HG03135 (cell line): ENCODE results near the gene CTNNBL1.
"Not testable (repeated sequence)": the region's sequence is repeated elsewhere in the genome, so short reads cannot be mapped to it uniquely, and the experiment has no call there.

Experiments
- ATAC-seq: cut with Tn5 transposase; IDR thresholded peaks from one replicate; pipeline ENCODE4 v1.9.1; 2021; ENCODE audit warnings: mild to moderate bottlenecking, moderate library complexity; ENCODE audit not compliant: unreplicated experiment

CTNNBL1 gene

DNA sequence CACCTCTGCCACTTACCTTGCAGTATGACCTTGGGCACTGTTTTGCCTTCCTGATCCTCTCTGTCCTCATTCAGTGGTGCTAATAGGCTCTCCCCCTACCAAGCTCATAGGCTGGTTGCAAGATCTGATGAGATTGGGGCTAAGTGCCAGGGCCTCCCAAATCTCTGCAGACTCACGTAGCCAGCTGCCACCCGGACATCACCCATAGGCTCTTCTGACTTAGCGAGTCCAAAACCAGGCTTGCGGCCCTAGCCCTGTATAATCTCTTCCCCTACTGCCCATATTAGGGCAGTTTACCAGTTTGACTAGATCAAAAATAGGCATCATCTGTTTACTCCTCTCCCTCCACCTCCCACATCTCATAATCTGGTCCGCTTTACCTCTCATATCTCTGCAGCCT is 154.9 kb downstream of the CTNNBL1 start:
- ATAC-seq: no peak

DNA sequence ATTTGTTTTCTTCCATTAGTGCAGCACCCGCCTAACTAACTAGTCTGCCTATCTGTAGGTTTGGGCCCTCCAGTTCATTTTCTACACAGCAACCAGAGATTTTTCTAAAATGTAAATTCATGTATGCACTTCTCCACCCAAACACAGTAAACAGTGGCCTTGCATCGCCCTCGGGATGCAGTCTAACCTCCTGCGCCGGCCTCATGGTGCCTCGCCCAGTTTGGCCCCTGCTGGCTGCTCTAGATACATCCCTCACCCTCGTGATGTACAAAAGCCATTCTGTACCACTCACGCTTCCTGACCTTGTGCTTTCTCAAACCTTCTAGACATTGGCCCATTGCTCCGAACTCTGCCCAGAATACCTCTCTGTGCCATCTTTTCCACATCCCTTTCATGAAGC is 155.3 kb downstream of the CTNNBL1 start:
- ATAC-seq: no peak

DNA sequence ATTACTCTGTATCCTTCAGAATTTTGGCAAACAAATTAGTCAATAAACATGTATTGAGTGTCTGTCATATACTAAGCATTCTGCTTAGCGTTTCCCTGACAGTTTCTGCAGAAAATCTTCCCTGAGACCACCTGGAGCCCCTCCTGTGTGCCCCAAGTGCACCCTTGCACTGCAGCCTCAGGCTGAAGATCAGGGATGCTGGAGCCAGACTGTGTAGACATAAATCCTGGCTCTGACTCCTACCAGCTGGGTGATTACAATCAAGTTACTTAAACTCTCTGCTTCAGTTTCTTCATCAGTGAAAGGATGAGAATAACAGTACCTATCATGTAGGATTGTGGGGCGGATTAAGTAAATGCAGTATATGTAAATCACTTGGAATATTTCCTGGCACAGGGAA is 155.7 kb downstream of the CTNNBL1 start:
- no peak for ATAC-seq

DNA sequence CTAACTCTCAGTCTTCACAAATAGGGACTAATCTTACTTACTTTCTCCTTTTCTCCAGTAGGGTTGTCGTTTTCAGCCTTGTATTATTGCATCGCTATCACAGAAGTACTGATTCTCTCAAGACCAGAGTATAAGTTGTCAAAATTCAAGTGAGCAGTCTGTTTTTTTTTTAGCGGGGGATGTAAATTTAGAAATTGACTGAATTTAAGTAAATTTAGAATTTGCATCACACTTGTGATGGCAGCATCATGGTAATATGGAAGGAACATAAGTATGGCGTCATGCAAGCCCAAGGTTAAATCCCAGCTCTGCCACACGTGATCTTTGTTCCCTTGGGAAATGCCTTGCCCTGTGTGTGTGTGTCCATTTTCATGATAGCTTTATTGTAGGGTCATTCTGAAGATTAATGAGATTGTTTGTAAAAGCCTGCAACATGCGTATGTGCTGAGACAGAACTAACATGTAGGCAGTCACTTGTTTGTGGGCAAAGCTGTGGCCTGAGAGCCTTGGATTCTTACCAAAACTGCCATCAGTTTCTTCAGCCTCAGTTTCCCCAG is 156.3 kb downstream of the CTNNBL1 start:
- ATAC-seq: no peak

DNA sequence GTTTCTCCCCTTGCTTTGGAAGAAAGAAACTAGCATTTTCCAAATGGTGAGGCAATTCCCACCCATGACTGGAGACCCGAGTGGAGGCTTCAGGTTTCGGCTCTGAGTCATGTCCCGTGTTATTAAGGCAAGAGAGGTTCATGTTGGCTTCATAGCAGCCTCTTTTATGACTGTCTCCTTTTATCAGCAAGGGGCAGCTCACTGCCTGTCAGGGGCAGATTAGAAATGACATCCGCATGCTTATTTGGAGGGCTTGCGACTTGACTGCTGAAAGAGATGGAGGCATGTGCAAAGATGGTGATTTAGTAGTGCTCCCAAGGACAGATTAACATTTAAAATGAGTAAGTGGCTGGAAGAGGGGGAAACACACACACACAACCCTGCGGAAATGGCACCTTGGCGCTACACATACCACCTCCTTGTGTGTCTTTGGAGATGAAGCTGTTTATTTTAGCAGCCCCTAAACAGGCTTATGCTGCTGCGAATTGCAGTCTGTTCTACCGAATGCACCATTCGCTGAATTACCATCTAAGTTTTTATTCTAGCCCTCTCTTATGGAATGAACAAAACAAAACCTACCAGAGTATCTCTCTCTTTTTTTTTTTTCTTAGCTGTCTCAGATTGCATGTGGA is 157.0 kb downstream of the CTNNBL1 start:
- ATAC-seq: no peak

DNA sequence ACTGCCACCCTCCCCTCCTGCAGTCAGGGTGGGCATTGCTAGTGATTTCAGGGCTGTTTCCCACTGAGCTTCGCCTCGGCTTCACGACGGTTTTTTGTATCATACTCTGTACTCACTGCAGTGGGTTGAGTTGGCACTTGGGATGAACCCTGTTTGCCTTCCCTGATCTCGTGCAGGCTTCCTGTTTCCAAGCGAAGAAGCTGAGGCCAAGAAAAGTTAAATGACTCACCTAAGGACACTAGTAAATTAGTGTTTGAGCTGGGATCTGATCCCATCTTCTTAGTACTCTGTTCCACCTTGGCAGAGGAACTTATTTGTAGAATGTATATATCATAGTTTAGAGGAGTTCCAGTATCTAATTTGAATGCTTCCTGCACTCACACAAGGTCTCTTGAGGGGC is 158.8 kb downstream of the CTNNBL1 start:
- ATAC-seq: no peak

DNA sequence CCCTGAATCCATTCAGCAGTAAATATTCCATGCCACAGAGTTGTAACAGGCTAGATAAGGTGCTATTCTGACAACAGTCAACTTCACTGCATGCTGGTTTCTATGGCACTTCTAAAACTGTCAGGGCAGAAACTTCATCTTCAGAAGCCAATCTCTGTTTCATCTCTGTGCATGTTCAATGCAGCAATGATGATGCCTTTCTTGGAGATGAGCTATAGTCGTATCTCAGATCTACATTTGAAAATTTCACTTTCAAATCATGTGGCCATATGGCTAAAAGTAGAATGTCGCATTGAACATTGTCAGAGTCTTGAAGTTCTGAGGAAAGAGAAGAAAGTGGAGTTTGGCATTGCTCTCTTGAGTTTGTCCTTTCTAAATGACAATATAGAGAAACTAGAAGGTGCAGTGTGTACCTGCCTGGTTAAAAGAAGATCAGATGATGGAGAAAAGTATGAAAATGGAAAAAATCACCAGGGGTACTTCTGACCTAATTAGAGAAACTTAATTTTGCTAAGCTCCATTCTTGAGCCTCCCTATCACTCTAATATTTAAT is 160.1 kb downstream of the CTNNBL1 start:
- ATAC-seq: no peak

DNA sequence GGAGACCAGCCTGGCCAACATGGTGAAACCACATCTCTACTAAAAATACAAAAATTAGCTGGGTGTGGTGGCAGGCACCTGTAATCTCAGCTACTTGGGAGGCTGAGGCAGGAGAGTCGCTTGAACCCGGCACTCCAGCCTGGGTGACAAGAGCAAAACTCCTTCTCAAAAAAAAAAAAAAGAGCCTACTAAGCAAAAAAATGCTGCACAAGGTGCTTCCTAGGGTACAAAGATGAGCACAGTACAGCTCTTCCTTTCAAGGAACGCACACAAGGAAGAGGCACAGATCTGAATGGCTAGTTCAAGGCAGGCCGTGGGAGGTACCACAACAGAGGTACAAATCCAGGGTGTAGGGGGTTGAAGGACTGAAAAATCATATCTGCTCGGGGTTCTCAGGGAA is 162.2 kb downstream of the CTNNBL1 start:
- not testable (repeated sequence) for ATAC-seq

DNA sequence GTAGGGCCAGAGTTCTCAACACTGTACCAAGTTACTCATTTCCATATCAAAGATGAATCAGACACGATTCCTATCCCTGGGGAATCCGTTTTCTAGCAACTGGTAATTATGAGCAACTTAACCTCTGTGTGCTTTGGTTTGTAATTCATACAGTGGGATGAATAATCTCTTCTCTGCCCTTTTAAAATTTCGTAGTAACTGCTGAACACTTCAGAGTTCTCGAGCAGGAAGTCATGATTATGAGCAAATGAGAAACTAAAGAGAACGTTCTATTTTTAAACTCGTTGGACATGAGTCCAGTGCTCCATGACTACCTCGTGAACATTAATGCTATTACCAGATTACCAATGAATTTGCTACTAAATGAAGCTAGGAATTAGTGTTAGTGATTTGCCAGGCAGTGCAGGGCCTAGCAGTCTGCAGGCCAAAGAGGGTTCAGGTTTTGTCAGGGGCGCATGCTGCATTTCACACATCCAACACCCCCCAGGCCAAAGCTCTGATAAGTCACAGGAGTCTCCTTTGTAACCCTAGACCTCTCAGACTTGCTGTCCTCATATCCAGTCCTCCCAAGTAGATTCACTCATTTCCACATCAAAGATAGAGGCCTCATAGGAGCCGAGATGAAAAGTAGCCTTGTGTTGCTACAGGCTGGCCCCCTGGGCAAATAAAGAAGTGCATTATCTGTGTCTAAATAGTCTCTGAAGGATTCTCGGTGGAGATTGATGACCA is 163.3 kb downstream of the CTNNBL1 start:
- ATAC-seq: no peak

DNA sequence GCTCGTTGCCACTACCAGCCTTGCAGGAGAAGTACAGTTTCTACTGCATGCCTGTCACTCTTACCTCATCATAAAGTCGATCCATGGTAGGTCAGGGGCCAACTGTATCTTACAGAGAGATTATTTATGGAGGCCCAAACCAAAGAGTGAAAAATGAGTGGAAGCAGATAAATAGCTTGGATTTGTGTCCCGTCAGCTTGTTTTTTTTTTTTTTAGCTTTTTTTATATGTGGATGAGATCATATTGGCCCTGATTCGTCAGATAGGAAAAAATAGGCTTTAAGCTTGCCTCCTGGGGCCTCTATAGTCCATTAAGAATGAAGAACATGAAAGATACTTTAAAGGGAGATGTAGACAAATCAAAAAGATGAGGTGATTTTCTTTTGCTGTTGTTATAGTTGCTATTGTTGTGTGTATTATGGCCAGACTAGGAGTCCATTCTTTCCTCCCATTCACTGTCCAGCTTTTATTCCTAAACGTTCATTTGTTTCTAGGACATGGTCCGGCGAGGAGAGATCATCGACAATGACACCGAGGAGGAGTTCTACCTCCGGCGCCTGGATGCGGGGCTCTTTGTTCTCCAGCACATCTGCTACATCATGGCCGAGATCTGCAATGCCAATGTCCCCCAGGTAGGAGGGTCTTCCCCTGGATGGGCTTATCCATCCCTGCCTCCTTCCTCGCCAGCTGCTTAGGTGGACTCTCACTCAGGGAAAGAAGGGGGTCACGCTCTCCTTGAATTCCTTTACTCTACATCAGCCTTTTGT is 165.8 kb downstream of the CTNNBL1 start:
- ATAC-seq: no peak

DNA sequence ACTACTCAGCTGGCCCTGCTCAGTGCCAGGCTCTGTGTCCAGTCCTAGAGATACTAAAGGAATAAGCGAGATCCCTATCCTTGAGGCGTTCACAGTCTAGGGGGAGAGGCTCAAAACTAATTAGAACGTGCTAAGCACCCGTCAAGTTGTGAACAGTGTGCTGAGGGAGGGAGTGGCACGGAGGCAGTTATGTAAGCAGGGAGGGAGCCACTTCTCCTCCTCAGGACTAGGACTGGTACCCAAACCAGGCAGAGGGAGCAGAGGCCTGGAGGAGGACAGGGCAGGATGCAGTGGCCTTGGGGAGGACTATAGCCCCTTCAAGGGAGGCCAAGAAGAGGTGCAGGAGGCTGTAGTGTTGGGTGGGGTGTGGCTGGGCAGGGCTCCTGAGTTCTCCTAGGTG is 169.5 kb downstream of the CTNNBL1 start:
- no peak for ATAC-seq

DNA sequence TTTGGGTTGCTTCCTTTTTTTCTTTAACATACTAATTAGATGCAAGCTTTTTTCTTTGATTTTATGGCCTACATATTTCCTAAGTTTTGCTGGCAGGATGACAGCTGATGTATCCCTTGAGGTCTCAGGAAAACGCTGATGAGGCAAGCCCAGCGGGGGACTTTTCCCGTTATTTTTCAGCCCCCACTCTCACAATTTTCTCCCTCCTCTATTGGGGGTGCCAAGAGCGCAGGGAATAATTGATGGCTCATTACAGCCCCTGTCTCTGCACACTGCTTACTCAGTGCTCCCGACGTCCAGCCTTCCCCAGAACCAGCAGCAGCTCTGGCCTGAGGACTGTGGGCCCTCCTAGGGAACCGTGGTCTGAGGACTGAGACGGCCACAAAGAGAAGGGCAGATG is 170.5 kb downstream of the CTNNBL1 start:
- ATAC-seq: no peak

DNA sequence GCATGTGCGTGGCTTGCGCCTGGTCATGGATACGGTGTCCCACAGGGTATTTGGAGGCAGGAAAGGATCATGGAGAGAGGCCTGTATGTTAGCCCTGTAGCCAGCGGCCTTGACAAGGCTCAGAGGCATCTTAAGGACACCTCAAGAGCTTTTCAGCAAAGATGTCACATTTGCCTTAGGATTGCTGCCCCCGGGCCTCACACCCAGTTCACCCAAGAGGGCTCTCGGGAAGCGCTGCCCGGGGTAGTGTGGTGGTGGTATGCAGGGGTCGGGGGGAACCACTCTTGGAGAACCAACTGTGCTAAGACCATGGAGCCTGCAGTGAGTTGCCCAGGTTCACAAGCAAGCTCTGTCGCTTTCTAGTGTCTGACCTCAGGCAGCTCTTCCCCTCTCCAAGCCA is 172.2 kb downstream of the CTNNBL1 start:
- ATAC-seq: no peak

DNA sequence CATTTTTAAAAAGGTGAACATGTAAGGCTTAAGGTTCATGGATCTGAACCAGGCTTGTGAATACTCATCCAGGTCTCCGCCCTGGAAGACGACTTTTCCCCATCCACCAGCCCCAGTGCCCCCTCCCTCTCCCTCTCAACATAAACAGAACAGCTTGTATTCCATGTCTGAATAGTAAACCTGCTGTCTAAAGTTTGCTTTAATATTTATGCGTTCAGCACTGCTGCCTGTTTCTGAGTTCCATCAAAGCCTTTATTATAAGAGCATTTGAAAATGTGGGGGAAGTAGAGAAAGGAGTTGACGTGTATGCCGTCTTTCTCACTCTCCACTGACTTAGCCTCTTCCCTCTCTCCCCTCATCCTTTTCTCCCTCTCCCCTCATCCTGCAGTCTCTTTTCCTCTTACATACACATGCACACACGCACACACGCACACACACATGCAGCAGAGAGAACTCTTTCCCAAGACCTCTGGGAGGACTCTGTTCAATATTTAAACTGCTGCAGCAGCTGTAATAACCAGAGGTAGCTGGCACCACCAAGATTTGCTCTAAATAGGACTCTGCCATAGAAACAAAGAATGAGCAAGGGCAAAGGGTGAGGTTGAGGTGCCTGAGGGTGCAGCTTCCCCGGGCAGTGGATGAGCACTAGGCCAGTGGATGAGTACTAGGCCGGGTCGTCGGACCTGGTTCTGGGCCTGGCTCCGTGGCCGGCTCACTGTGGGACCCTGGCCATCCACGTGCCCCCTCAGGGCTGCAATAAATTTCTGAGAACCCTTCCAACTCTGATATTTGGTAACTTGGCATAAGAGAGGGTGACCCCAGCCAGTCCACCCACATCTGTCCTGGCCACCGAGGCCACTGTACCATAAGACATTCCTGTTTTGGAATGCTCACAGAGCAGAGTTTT is 173.7 kb downstream of the CTNNBL1 start:
- no peak for ATAC-seq

DNA sequence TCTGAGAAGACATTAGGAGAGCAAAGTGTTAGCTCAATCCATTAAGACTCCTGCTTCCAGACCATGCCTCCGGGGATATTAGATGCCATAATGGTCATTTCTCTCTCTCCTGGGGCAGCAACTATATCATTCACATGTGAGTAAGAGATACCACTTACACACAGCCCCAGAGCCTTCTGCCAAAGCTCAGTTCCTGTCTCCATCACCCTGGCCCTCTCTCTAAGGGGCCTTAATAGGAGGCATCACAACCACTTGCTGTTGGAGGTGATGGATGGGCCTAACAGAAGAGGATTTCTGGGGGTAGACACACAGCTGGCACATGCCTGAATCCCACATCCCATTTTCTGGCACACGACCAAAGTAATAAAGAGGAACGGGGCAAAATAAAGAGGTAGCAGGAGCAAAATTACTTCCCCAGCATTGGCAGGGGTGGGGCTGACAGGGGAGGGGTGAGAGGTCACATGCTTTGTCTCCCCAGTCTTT is 175.1 kb downstream of the CTNNBL1 start:
- ATAC-seq: no peak

DNA sequence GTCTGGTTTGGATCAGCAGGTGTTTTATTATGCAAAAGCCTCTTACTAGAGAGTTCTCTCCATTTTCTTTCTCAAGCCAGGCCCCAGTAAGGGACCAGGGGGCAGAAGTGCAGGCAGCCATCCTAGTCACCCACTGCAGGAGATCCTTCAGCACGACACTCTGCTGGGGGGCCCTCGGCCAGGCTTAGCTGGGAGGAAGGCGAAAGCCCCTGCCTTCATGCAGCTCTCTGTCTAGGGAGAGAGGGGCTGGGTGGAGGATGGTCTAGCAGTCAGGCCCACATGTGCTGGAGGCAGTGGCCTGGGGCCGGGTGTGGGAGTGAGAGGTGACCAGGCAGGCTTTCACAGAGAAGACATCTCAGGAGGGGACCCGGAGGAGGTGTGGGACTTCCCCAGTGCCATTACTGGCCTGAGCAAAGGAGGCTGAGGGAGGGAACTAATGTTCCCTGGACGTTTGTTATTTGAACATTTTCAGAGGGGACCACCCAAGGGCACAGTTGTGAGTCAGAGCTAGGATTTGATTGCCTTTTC is 175.6 kb downstream of the CTNNBL1 start:
- no peak for ATAC-seq

DNA sequence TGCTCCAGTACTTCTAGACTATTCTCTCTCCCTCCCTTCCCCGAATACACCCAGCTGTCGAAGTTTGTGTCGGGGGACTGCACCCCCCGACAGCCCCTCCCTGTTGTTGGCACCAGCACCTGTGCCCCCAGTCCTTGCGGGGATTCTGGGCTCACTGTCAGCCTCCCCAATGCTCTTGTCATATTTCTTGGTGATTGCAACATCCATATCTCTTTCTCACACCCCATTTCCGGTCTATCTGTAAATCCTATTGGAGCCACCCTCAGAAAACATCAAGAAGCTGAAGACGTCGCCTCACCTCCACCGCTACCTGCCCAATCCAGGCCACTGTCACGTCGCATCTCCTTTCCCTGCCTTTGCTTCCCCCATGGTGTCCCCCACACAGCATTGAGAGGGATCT is 176.5 kb downstream of the CTNNBL1 start:
- ATAC-seq: no peak

DNA sequence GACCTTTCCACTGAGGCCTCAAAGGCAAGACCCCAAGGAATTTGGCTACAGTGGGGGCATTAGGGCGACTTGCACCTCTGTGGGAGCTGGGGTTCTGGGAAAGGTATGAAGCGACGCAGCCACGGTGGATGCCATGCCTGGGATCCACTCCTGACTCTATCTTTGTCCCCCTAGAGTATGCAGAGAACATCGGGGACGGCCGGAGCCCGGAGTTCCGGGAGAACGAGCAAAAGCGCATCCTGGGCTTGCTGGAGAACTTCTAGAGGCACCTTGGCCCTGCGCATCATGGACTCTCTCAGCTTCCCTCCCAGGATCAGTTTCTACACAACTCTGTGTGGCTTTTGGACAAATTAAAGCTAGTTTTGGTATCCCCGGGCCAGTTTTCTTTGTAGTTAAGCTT is 177.9 kb downstream of the CTNNBL1 start:
- ATAC-seq: no peak

DNA sequence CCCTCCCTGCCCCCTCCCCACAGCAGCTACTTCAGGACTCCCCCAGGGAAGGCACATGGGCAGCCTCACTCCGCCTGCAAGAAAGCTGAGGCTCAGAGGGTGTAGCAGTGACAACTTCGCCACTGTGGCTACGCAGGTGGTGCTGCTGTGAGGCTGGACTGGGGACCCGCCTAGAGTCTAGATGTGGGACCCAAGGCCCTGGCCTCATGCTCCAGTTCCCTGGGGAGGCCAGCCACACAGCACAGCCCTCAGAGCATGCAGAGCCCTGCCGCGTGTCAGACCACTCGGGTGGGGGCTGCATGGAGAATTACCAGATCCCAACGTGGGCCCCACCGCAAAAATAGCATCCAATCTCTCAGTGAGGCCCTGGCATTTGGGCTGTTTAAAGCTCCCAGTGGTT is 178.3 kb downstream of the CTNNBL1 start:
- no peak for ATAC-seq

DNA sequence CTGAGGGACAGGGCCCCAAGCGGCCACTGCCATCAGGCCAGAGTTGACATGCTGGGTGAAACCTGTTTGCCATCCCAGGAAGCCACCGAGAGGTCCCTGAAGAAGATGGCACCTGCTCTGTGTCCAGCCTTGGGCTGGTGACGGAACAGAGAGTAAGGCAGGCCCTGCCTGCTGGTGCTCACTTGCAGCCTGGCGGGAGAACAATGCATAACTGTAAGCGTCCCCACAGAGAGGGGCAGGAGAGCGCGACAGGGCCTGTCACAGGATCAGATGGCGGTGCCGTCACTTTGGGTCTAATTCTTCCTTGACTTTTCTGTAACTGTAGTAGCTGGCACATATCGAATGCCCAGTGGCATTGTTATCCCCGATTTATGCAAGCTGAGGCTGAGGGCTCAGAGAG is 180.1 kb downstream of the CTNNBL1 start:
- ATAC-seq: no peak
